Stimulated activated CD4-positive, alpha-beta T cell treated with anti-CD3 and anti-CD28 coated beads, Interleukin-1b, Interleukin-23, amount 100 ng/mL, for 1 hour (primary cell): ENCODE measurements around the gene TLNRD1.

ENCODE experiments used
- DNase-seq, 2 donors: peaks; one replicate each; pipeline ENCODE4 v3.0.0-alpha.2; 2020; ENCODE audit warnings: low read depth in 2 of 2

The TLNRD1 gene

DNA sequence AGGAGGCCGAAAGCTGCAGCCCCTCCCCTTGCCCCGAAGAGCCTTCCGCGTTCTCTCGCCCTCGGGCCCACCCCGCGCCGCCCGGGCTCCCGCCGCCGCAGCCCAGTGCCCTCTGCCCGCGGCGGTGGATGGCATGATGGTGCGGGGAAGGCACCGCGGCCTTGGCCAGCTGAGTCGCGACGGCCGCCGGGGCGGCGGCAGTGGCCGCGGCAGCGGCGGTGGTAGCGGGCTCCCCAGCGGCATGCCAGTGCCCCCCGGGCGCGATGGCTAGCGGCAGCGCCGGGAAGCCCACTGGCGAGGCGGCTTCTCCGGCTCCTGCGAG lies 1.2 kb downstream of the TLNRD1 start:
- DNase-seq = no peak

GRCh38 chr15:81002331-81003096 lies 1.8 kb downstream of the TLNRD1 start:
- DNase-seq = no peak

- no peak for DNase-seq
Observed at GRCh38 chr15:81003097-81003350, 2.3 kb downstream of the TLNRD1 start.

DNA sequence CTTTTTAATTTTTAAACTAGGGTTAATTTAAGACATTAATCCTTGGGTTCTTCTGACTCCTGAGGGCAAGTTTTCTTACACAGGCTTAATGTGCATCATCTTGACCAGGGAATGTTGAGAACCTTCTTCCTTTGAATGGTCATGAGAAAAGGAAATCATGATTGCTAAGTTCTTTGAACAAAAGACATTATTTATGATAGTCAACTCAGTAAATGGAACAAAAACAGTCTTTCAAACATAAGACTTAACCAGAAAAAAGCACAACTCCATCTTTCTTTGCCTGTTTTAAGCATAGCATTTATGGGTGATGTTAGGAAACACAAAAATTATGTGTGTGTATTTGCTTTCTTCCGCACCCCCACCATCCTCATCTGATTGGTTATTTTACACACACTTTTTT lies 5.4 kb downstream of the TLNRD1 start:
- no peak for DNase-seq

DNA sequence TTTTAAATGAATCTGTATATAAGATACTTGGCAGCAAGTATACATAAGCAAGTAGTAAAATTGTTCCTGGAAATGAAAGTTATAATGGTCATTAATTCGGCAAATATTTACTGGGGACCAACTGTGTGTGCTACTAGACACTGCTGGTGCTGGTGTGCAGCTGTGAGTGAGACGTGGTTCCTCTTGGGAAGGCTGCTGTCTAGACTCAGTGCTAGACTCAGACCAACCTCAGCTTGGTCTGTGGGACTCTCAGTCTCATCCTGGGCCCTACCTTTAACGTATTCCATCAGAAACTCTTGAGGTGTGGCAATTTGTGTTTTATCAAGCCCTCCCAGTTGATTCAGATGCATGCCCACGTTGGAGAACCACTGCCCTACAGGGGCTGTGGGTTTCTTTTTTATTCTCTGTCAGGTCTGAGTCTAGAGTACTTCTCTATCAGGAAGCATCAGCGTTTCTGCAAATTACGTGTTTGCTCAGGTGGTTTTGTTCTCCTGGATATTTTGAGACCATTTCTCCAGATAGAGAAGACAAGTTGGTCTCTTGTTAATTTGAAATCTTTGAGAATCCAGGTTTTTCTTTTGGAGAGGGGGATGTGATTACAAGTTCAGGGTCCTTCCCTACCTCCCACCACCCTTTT lies 6.8 kb downstream of the TLNRD1 start:
- no peak for DNase-seq

DNA sequence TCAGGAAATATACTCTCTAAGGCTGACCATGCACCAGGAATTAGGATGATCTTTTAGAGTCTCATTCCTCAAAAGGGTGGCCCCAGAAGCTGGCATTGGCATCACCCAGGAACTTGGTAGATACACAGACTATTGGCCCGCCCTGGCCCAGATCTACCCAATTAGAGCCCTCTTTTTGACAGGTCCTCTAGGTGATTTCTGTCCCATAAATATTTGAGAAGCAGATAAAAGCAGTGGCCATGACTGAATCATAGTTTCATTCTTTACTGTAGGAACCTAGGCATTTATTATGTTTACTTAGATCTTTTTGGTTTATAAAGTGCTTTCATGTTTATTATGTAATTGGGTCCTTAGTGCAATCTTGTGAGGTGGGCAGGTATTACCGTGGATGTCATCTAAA lies 7.6 kb downstream of the TLNRD1 start:
- DNase-seq = no peak

DNA sequence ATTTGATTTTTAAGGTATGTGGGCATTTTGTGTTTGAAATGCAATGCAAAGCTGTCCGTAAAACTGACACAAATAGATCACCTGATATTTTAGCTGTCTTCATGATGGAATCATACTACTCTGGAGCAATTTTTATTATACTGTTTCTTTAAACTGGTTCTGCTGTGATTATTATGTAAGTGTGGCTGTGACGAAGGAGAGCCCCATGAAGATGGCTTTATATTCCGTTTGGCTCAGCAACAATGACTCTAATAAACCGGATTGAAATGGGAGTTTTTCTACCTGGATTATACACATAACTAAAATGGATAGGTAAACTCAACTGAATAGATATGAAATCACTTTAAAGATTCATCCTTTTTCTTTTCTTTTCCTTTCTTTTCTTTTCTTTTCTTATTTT lies 9.4 kb downstream of the TLNRD1 start:
- no peak for DNase-seq

GRCh38 chr15:81011593-81011992 lies 10.9 kb downstream of the TLNRD1 start:
- no peak for DNase-seq

- DNase-seq = no peak
Observed at GRCh38 chr15:81012588-81012987, 11.9 kb downstream of the TLNRD1 start.

DNA sequence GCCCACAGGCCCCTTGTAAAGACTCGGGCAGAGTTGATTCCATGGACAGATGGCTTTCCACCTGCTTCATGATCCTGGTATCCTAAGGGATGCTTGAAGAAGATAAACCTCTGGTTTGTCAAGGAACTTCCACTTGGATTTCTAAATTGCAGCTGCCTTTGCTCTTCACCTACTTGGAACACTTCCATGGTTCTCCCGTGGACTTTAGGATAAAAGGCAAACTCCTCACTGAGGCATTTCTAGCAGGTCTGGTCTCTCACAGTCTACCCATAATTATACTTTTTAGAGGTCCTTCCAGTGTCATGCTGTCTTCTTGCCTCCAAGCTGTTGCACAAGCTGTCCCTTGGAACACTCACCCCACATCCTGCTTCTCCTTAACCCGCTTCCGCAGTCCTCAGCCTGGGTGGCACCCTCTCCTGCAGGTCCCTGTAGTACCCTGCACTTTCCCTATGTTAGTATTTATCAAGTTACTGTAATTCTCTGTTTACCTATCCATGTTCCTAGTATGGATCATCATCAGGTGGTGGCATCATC lies 12.7 kb downstream of the TLNRD1 start:
- DNase-seq = no peak

GRCh38 chr15:81014446-81015093 lies 13.8 kb downstream of the TLNRD1 start:
- no peak for DNase-seq

DNA sequence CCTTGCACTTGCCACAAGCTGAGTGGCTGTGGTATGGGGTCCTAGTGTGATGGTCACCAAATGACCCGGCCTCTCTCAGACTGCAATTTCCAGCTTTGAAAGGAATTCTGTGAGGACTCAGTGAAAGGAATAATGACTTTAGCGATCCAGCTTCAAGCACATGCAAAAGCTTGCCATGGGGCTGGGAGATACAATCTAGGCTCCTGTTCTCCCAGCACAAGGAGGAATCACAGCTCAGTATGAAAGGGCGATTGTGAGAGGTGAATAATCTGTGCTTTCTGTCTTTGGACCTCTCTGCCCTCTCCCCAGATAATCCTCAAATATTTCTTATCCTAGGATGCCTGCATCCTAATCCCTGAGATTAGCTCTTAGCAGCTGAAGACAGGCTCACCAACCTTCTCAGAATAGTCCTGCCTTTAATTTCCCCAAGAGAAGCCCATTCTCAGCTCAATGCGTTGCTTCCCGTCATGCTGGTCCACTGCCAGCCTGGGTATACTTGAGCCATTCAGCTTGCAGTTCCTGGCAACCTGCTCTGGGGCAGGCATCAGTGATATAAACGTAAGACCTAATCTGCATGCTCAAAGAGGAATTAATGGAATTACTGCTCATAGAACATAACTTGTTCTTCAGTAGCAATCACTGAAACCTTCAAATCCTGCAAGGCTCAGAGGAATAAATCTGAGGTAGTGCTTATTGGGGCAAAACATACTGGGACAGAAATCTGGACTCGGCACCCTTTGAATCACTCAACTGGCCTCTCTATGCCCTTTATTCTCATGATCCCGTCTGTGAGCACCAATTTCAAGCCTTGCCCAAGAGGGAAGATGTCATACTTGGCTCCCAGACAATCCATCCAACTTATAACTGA lies 15.1 kb downstream of the TLNRD1 start:
- no peak for DNase-seq

- DNase-seq = no peak
Observed at GRCh38 chr15:81016489-81017068, 15.9 kb downstream of the TLNRD1 start.

GRCh38 chr15:81018197-81018596 lies 17.5 kb downstream of the TLNRD1 start:
- no peak for DNase-seq

DNA sequence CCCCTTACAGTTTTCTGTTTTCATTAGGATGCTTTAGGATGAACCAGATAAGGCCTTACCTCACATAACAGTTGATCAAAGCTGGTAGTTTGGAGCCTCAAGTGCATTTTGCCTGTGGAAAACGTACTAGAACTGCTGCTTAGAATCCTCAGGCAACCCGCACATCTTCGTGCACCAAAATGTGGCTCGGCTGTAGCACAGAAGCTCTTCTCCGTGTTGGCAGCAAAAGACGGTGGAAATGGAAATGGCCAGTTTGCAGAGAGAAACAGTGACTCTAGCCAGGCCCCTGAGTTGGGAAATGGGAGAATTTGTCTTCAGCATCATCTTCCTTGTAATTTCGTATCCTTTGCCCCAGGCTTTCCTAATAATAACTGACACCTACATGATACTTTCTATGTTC lies 20.6 kb downstream of the TLNRD1 start:
- DNase-seq = no peak

- no peak for DNase-seq
Observed at GRCh38 chr15:81023483-81024264, 23.0 kb downstream of the TLNRD1 start.

DNA sequence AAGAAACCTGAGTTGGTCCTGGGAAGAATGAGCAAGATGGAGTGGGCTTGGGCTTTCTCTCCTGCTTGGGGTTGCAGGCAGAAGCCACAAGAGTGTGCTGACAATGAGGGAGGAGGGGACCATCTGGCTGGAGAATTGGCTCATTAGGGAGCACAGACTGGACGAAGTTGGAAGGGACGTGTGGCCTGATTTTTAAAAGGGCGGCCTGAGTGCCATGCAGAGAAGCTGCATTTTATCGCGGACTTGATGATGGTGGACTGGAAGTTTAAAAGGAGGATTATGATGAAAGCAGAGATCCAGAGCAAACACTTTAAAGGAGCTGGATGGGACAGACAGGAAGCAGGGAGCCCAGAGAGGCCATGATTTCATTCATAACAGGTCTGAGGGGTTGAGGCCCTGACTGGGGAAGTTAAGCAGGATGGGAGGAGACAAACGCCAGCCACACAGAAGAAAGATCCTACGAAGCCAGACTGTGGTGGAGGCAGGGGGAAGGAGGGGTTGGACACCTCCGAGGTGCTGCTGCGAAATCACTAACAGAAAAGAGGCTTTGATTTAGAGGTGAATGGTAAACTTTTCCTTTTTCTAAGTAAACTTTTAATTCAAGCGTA lies 23.6 kb downstream of the TLNRD1 start:
- no peak for DNase-seq

DNA sequence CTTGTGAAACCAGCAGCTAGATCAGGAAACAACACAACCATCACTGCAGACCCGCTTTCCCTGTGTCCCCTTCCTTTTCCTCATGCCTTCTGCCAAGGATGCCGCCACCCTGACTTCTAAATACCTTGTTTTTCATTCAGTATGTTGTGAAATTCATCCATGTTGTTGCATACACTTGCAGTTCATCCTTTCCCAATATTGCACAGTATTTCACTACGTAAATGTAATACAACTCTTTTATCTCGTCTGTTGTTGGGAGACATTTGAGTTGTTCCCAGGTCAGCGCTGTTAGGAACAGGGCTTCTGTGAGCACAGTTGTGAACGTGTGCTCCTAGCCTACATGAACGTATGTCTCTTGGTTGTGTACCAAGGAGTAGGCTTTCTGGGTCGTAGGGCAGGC lies 24.2 kb downstream of the TLNRD1 start:
- no peak for DNase-seq

DNA sequence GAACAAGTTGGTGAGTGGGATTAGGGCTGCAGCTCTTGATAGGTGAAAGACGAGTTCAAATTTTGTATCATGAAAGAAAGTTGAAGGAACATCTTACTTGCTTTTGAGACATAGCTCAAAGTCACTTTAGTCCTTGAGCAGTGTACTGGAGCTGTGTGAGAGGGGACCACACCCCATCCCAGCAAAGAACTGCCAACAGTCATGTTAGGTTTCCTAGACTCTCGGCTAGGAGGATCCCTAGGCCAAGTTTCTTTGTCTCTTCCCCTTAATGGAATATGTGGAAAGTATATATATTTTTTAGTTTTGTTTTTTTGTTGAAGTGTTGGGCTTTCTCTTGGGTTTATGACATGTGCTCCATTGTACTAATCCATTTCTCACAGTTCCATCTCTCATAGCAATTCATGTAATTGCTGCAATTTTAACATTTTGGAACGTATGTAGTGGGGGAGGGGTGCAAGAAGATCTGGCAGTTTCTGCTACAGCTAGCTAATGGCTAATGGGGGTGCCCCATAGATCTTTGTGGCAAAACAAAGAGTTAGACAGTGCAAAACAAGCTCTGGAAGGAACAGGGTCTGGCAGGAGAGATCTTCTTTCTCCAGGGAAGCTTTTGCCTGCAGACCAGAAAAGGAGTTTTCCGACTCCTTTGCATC lies 25.1 kb downstream of the TLNRD1 start:
- no peak for DNase-seq
